Stimulated activated CD8-positive, alpha-beta memory T cell treated with anti-CD3 and anti-CD28 coated beads, Interleukin-12 subunit alpha, Interleukin-12 subunit beta, amount 100 ng/mL, for 1 hour (primary cell): Measurements from ENCODE around the gene OSBPL3.

Experiments
- DNase-seq: peaks from one replicate; pipeline ENCODE4 v3.0.0-alpha.2; 2020; ENCODE audit warnings: low read depth

OSBPL3 gene

DNA sequence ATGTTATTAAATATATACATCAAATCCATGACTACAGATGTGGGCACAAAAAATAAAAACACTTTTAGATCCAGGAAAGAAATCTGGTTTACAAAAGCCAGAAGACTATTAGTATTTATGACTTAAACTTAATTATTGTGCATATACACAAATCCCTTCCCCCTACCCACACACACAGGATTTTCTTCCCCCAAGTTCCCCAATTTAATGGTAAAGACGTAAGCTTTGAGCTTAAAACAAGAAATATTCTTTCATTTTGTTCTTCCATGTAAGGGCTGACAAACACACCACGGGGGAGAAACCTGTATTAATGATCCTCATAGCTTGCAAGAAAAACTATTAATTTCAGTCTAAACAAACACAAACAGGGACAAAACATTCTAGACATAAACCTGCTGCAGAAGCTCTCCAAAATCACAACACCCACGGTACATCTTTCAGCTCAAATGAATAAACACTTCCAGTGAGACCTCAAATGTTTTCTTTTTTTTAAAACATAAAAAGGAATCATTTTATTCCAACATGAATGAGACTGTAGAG is 28.5 kb downstream of the OSBPL3 start:
- DNase-seq, result no peak

DNA sequence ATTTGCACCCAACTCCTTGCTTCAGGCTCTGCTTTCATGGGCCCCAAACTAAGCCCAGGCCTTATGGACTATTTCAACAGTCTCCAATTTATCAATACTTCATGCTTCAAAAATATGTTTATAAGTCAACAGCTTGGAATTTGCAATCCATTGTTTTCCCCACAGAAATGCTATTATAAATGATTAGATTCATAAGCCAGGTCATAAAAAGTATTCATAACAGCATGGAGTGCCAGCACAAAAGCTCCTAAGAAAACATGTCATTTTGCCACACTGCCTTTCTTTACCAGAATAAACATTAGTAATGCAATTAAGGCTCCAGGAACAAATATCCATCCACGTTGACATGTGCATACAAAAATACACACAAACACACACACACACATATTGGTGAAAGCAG is 30.1 kb downstream of the OSBPL3 start:
- no peak for DNase-seq

DNA sequence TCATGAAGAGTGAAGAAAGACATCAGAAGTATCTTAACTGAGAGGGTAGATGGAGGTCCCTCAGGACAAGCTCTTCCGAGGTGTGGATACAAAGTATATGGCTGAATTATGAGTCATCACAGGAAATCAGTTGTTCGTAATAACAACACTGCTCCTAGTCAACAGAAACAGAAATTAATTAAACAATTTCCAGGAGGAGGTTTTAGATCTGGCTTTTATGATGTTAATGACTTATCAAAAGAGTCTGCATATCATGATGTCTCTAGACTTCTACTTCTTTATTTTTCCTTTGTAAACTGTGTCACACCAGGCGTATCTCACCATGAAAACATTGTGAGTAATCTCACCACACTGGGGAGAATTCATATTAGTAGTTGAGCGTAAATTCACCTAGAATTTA is 31.2 kb downstream of the OSBPL3 start:
- no peak for DNase-seq

DNA sequence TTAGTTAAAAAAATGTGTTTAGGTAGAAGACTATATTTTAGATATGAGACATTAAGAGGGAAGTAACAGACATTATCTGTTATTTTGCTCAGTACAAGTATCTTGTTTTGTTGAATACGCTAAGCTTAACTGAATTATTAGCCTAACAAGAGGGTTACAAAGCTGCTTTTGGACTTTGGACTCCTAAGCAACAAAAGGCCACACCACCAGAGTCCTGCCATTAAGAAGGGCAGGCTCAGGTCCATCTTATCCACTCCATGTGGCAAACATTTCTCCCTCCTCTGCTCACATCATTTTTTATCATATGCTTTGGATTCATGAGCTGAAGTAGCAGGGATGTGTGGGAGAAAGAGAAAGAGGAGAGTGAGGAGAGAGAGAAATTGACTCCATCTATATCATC is 33.5 kb downstream of the OSBPL3 start:
- DNase-seq, result no peak

DNA sequence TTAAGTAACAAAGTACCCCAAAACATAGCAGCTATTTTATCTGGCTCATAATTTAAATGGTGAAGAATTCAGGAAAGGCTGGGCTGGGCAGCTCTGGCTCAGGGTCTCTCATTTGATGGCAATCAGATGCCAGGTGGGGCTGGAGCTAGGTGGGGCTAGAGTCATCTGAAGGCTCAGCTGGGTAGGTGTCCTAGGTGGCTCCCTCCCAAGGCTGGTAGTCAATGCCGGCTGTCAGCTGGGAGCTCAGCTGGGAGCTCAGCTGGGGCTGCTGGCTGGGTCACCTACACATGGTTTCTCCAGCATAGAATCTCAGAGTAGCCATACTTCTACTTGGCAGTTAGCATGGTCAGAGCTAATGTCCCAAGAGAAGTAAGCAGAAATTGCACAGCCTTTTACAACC is 34.1 kb downstream of the OSBPL3 start:
- DNase-seq, result no peak

DNA sequence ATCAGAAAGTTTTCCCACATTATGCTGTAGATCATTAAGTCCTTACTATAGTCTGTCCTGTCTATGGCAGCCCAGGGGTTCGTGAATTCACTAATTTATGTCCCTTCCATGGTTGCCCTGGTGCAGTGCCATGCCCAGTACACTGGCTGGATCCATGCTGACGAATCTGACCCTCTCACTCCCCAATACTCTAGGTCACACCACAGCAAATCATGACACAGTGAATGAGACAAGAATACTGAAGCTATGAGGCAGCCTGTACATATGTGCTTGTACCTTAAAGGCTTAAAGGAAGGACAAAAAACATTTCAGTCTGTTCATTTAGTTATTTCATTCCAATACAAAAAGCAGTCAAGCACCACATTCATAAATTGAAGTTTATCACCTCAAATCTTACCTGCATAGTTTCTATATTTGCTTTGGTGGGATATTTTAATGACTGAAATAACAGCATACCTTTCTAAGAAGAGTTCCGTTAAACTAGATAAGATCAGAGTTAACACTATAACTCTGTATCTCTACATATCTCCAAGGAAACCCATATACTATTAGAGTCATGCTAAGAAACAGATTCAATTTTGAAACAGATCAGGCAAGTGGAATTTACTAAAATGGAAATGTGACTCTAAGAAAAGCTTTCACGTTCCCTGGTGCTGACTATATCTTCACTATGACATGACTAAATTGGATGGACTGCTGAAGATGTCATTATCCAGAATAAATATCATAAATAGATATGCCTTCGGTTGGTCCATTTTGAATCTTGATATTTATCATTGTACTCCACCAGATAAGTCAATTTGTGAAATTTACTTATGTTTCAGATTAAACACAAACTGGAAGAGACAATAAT is 36.7 kb downstream of the OSBPL3 start:
- no peak for DNase-seq

- DNase-seq, result no peak
Observed at GRCh38 chr7:24942226-24942625, 37.8 kb downstream of the OSBPL3 start.

DNA sequence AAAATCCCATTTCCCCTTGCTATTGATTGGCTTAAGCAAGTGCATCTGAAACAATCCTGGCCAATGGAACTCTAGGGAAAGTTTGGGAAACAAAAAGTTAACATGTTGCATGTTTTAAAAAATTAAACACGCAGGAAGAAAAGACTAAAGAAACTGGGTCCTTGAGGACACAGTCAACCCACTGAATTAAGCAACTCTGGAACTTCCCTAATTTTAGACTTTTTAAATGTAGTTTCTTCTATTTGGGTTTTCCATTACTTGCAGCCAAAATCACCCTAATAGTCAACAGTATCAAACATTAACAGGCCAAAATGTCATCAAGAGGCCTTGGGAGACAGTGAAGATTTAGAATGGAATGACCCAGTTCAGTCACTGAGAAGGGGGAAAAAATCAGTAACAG is 40.6 kb downstream of the OSBPL3 start:
- no peak for DNase-seq

GRCh38 chr7:24936121-24936824 is 43.7 kb downstream of the OSBPL3 start:
- no peak for DNase-seq

DNA sequence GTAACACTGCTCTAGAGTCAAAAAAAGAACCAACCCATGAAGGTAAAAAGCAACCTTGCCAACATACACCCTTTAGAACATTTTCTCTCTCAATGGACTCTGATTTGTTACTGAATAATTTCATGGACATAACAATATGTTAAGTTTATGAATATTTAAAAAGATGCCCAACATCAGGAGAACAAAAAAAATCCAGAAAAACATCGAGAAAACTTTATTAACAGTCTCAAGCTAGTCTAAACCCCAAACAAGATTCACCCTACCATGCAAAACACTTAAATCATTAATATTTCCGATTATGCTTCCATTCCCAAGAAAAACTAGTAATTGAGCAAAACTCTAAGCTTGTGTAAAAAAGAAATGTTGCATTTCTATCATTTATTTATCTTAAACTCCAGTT is 46.7 kb downstream of the OSBPL3 start:
- no peak for DNase-seq

DNA sequence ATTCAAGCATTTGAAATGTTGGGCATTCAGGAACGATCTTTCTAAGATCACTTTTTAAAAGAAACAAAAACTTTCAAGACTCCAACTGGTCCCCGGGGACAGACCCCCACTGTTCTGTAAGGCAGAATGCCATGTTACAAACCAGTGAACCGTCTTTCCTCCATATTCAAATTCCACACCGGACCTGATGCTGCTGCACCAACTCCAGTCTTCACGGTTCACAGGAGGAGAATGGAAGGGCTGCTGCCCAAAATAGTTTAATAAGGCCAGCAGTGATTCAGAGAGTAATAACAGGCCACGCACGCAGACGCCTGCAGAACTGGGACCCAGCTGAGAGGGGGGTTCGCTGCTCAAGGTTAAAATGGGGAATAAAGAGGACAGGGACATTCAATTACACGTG is 47.2 kb downstream of the OSBPL3 start:
- no peak for DNase-seq

DNA sequence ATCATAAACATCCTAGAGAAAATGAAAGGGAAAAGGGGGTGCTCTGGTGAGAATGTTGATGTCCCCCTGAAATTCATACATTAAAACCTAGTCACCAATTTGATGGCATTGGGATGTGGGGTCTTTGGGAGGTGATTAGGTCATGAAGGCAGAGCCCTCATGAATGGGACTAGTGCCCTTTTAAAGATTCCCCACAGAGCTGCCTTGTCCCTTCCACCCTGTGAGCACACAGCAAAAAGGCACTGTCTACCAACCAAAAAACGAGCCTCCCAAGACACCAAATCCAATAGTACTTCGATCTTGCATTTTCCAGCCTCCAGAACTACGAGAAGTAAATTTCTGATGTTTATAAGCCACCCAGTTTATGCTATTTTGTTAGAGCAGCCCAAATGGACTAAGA is 47.6 kb downstream of the OSBPL3 start:
- no peak for DNase-seq

DNA sequence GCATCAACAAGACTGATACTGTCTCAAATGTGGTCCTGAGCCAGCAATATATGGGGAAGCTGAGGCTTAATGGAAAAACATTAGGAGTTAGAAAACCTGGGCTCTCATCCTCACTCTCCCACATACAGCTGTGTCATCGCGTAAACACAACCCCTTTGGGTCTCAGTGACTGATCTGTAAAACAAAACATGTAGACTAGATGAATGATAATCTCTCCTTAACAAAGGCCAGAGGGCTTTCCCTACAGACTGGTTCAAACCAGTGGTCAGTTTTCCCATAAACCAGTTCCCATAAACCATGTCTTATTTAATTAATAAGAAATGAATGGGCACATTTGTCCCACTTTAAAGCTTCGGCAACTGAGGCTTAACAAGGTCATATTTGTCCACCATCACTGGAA is 48.1 kb downstream of the OSBPL3 start:
- DNase-seq, result no peak

GRCh38 chr7:24930856-24931255 is 49.1 kb downstream of the OSBPL3 start:
- DNase-seq, result no peak

- no peak for DNase-seq
Observed at GRCh38 chr7:24926623-24927524, 53.1 kb downstream of the OSBPL3 start.

GRCh38 chr7:24924375-24924774 is 55.6 kb downstream of the OSBPL3 start:
- no peak for DNase-seq

DNA sequence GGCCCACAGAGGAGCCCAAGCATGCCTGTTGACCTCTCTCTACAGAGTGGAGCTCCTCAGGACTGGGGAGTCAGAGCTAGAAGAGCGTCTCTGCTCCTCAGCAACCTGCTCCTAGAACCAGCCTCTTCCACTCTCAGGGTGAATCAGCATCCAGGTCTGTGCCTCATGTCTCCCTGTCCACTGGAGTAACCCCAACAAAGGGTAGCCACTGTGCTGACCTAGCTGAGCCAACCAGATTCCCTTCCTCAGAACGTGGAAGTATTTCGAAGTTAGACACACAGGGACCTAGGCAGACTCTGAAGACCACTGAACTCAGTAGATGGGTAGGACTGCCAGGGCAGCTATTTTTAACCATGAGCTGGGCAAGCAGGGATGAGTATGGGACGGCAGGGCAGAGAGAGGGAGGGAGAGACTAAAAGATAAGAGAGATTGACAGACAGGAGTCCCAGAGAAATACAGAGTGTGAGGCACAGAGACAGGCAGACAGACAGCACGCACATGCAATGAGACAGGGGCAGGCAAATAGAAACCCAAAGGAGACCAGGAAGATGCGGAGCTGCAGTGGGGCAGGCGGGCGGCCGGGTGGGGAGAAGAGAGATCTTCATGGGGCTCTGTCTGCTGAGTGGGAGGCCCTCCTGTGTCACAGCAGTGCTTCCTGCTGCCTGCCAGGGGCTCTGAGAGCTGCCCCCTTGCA is 56.7 kb downstream of the OSBPL3 start:
- DNase-seq, result no peak

DNA sequence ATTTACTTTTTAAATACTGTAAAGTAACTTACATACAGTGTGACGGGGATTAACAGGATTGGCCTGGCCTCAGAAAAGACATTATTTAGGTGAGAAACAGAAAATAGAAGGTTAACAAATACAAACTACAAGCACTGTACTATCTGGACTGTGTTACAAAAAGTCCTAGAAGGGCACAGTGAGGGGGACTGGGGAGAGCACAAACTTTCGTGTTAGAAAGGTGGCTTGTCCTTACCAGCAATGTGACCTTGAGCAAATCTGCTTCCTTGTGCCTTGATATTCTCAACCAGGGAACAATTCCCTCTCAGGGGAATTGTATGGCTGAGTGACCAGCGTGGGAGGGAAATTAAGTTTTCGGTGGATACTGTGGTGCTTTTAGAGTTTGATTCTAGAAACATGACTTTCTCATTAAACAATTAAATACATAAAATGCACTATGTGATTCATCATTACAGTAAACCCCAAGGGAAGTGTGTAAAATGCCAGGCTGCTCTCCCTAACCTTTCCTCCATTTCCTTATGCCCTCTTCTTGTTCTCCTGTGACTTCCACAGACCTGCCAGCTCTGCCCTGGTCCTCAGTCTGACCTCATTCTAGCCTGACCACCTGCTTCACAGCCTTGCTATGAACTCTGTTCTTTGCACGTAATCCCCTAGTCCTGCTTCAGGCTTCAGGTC is 57.7 kb downstream of the OSBPL3 start:
- no peak for DNase-seq

GRCh38 chr7:24921362-24921679 is 58.7 kb downstream of the OSBPL3 start:
- DNase-seq, result no peak

DNA sequence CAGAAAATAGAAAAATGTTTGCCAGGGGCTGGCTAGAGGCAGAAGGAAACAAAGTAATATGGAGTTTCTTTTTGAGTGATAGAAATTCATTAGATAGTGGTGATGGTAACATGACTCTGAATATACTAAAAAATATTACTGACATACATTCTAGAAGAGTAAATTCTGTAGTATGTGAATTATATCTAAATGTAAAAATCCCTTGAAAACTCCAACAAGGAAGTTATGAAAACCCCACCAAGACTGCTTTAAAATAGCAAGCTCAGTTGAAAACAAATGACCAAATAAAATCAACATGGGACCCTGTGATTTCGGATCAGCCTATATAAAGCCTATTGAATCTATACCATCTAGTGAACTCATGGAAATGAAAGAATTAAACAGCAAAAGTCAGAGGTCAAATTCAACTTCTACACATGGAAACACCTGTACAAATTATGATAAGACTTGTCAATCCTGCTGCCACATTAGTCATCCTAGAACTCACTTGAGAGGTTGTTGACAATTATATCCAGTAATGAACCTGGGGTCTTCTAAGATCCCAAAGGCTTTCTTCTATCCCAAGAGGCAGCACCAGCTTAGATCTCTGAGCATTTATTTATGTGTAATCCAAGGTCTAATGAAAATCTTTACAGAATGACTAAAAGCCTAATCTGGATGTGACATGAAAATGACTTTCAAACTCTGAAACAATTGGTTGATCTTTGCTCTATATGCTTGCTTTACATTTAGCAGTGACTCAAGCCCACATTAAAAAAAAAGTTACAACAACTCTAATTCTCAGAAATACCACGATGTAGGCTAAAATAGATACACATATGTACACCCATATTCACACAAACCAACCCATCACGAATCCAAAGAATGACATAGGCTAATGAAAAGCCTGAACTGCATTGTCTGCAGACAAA is 59.3 kb downstream of the OSBPL3 start:
- no peak for DNase-seq
